Fibroblast of lung (primary cell): Measurements from ENCODE around the gene KLHL34.

Source experiments
- CTCF ChIP-seq, 2 donors: IDR thresholded peaks in 1 of 2; conservative IDR thresholded peaks in 1 of 2; 1 replicate in 1 of 2; 2 replicates in 1 of 2; pipeline ENCODE4 v1.5.1; 2011 to 2012; ENCODE audit warnings: low read length in 2 of 2, control low read depth in 1 of 2, inconsistent platforms in 1 of 2, low read depth in 1 of 2, mild to moderate bottlenecking in 1 of 2
- EZH2 ChIP-seq: IDR thresholded peaks from 2 replicates; pipeline ENCODE4 v1.5.1; 2012; ENCODE audit warnings: low read length, control low read depth, mild to moderate bottlenecking; ENCODE audit errors: missing control alignments

- TF ChIP-seq CTCF (conservative IDR thresholded peaks at IDR 0.05 in 1 of 2, IDR thresholded peaks at IDR 0.05 in 1 of 2; ENCODE audit: low read depth in 1 of 2, low read length in 2 of 2) = no peak
- no peak for TF ChIP-seq EZH2
These were observed 2.1 kb downstream of the KLHL34 start for GRCh38 chrX:21655901-21656586.
